Subcutaneous adipose tissue (tissue), 4 donors: Measurements from ENCODE around the gene MED12. TPM values are rescaled to one million over a fixed set of nuclear protein-coding genes. Genes with fewer than 3 reads are reported as not detected.

ENCODE experiments used
- CTCF ChIP-seq: fragments of 450-650 bp; IDR thresholded peaks from one replicate; pipeline ENCODE4 v1.5.1; 2016; ENCODE audit warnings: low read depth, mild to moderate bottlenecking, control low read depth, antibody characterized with exemption, moderate library complexity
- total RNA-seq, 4 donors: library from RNA; depleted of rRNA; stranded (reverse); fragments of >200 nt; gene quantifications; one replicate each; pipeline ENCODE4 v1.1.0, GENCODE V29; 2016

Gene MED12
- total RNA-seq, 4 donors from 2014 or later: 30.2 to 51.6 (median 43.9) TPM

GRCh38 chrX:71173440-71173839 is 55.0 kb downstream of the MED12 start:
- TF ChIP-seq CTCF: no peak

GRCh38 chrX:71174795-71175194 is 56.4 kb downstream of the MED12 start:
- no peak for TF ChIP-seq CTCF

GRCh38 chrX:71175531-71175930 is 57.1 kb downstream of the MED12 start:
- TF ChIP-seq CTCF: no peak

GRCh38 chrX:71177327-71177726 is 58.9 kb downstream of the MED12 start:
- no peak for TF ChIP-seq CTCF

GRCh38 chrX:71178908-71179307 is 60.5 kb downstream of the MED12 start:
- no peak for TF ChIP-seq CTCF

GRCh38 chrX:71181558-71181909 is 63.1 kb downstream of the MED12 start:
- no peak for TF ChIP-seq CTCF

GRCh38 chrX:71181910-71182799 is 63.8 kb downstream of the MED12 start:
- no peak for TF ChIP-seq CTCF
